HG03469 (cell line): Measurements from ENCODE around the gene OR1Q1.
"Not testable (repeated sequence)": the region's sequence is repeated elsewhere in the genome, so short reads cannot be mapped to it uniquely, and the experiment has no call there.

ENCODE experiments used
- ATAC-seq: cut with Tn5 transposase; IDR thresholded peaks from one replicate; pipeline ENCODE4 v1.9.1; 2021; ENCODE audit warnings: mild to moderate bottlenecking, moderate library complexity, moderate number of reproducible peaks; ENCODE audit not compliant: unreplicated experiment

The OR1Q1 gene, protein sequence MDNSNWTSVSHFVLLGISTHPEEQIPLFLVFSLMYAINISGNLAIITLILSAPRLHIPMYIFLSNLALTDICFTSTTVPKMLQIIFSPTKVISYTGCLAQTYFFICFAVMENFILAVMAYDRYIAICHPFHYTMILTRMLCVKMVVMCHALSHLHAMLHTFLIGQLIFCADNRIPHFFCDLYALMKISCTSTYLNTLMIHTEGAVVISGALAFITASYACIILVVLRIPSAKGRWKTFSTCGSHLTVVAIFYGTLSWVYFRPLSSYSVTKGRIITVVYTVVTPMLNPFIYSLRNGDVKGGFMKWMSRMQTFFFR

DNA sequence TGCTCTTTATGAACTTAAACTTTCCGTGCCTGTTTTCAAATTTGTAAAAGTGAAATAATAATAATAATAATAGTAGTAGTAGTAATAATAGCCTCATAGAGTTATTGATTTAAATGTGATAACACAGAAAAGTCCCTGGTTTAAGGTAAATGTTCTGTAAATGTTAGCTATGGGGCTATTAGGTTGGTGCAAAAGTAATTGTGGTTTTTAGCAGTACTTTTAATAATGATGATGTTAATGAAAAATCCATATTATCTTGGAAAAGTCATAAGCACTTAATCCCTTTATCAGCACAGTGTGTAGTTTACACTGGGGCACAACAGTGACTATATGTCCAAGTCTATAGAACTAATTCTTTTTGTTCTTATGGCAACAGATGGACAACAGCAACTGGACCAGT lies at the start of gene OR1Q1:
TSS of gene OR1Q1 (plus strand) at position 377 of the 400 bp plus-strand sequence. CDS start at position 377, 0 bp downstream.
- ATAC-seq = no peak

DNA sequence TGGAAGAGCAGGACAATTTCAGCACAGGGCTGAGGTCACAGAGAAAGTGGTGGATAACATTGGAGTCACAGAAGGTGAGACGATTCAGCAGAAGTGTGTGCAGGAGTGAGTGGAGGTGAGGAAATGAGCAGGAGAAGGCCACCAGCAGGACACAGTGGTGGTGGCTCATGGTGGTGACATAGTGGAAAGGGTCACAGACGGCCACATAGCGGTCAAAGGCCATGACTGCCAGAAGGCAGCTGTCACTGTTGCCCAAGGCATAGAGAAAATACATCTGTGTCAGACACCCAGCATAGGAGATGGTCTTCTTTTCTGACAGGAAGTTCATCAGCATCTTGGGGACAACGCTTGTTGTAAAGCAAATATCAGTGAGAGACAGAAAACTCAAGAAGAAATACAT lies 46.6 kb upstream of the OR1Q1 start:
- no peak for ATAC-seq

DNA sequence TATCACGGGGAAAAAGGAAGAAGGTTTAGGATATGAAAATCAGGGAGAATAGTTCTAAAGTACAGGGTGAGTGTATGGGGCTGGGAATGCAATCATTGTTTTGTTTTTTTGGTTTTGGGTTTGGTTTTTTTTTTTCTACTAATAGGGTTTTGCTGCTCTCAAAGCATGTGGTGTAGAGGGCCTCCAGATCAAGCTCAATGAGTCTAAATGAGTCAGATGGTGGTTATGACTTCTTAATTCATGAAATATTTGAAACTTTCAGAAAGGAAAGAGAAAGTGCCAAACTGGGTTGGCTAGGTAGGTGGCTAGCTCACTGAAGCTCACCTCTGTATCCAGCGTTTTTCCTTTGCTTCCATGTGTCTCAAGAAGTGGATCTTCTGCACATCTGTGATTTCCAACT lies 42.1 kb upstream of the OR1Q1 start:
- ATAC-seq = no peak

DNA sequence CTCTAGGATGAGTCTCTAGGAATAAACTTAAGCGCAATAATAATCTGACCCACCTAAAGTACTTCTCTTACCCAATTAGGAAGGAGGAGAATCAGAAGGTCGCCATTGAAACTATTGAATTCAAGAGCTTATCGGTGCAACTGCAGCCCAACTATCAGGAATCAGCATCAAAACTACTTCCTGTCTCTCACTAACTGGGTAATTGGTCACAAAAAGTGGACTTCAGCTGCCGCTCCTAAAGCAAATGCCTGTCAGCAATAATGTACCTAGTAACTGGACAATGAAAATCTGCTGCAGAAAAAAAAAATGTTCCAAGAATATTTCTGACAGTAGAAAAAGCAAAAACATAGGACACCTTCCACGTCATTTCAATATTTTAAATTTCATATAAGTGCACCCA lies 34.7 kb upstream of the OR1Q1 start:
- no peak for ATAC-seq

DNA sequence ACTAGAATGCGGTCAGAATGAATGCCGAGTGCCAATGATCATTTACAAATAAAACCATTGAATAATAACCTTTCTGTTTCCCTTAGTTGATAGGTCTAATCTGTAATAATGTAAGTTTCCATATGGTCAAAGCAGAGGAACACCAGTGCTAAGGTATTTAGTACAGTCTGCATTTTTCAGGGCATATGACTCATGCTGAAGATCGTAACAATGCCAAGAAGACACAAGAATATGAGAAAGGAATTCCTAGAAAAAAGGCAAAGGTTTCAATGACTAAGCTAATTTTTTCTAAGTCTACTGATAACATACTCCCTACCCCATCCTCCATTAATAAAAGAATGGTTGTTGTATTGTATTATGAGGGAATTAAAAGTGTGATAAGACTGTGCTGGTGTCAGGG lies 34.2 kb upstream of the OR1Q1 start:
- no peak for ATAC-seq

DNA sequence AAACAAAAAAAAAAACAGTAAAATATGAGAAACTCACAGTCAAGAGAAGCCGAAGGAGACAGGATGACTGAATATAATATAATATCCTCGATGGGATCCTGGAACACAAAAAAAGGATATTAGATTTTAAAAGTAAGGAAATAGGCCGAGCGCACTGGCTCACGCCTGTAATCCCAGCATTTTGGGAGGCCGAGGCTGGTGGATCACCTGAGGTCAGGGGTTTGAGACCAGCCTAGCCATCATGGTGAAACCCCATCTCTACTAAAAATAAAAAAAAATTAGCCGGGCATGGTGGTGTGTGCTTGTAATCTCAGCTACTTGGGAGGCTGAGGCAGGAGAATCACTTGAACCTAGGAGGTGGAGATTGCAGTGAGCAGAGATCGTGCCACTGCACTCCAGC lies 31.3 kb upstream of the OR1Q1 start, which contains the start of gene OR1L8:
TSS of gene OR1L8 (minus strand) at position 101 of the 400 bp plus-strand sequence. CDS start 14,907 bp downstream, outside the sequence.
- not testable (repeated sequence) for ATAC-seq

DNA sequence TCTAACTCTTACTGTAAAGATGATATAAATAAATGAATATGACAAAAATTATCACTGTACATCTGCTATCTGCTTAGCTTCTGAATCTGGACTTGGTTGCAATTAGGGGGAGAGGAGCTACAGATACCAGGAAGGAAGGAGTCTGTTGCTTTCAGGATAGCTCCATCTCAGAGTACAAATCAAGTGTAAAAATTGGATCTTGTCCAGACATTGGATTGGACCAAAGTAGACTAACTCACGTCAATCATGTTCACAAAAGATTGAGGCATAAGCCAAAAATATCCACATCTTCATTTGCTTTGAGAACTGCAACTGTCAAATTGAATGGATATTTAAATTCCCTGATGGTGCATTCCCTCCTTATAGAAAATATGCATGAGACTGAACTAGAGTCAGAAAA lies 8.8 kb upstream of the OR1Q1 start:
- ATAC-seq = no peak

DNA sequence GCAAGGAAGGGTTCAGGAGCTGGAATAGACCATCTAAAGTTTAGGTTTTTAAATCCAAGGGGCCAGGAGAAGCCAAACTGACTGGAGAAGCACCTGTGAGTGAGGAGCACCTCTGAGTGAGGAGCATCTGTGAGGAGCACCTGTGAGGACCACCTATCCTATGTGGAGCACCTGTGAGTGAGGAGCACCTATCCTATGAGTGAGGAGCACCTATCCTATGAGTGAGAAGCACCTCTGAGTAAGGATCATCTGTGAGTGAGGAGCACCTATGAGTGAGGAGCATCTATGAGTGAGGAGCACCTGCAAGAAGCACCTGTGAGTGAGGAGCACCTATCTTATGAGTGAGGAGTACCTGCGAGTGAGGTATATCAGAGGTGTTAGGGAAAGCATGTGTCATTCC lies 8.0 kb upstream of the OR1Q1 start:
- ATAC-seq = no peak

DNA sequence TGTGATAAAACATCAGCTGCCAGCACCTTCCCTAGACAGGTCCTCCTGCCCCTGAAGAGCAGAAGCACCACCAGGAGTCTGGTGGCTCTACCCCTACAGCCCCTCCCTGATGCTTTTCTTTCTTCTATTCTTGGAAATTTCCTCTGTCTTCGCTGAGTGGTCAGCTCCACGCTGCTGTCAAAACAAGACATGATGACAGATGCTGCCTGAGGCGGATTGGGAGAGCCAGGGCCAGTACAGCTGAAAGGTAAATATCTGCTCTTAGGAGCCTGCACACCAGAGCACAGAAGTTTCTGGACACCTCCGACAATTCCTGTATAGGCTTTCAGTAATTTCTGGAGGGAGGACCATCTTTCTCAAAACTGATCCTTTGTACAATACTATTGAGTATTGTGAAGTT lies 4.7 kb upstream of the OR1Q1 start:
- no peak for ATAC-seq

DNA sequence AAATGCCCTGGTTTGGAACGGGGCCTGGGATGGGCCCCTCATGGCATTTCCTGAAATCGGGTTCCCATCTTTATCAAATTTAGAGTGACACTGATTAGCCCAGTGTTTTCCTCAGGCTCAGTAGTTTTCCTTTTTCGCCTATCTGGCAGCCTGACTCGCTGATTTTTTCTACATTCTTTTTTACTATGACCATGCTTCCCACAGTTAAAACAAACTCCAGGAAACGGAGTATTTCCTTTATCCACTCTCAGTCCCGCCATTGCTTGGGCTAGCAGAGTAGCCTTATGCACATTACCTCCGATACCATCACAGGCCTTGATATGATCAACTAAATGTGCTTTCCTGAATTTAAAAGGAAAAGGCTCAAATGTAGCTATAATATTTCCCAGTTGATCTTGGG lies 5.5 kb downstream of the OR1Q1 start:
- ATAC-seq = no peak

DNA sequence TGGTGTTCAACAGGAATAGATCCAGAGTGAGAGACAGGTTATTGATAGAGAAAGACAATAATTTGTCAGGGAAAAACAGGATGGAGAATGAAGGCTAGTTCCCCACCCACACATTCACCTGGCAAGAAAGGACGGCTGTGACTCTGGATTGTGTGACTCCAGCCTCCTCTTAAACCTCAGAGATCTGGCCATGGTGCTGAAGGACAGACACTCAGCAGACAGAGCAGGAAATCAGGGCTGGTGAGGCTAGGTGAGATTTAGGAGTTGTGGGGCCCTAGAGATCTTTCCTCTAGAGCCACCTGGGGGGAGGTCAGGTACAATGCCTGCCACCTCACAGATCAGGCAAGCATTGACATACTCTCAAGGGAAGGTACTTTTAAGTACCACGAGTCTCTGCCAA lies 27.7 kb downstream of the OR1Q1 start:
- ATAC-seq = no peak

DNA sequence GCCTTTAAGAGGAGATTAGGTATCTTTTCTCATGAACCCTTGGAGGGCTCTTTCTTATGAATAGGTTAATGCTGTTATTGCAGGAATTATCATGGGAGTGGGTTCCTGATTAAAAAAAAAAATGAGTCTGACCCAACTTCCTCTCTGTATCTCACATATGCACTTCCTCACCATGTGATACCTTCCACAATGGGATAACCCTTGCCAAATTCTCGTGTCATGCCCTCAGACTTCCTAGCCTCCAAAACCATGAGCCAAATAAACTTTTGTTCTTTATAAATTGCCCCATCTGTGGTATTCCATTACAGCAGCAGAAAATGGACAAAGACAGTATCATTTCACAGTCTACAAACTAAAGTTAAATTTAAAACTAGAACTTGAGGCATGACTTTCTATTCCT lies 41.8 kb downstream of the OR1Q1 start:
- ATAC-seq = no peak

DNA sequence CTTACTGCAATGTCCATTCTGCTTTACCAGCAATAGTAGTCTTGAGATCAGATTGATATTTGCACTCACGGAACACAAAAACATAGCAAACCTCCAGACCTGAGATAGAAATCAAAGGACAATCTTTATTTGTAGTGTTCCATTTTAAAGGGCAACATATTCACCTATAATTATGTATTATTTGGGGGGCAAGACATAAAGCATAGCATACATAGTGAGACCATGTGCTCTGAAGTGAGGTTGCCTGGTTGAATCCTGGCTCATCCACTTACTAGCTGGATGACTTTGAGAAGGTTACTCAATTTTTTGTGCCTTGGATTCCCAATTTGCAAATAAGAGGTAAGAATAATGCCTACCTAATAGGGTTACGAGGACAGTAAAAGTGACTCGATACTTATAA lies 43.0 kb downstream of the OR1Q1 start, which contains the start of gene OR1B1:
TSS of gene OR1B1 (minus strand) at position 101 of the 400 bp plus-strand sequence.
- ATAC-seq = no peak

DNA sequence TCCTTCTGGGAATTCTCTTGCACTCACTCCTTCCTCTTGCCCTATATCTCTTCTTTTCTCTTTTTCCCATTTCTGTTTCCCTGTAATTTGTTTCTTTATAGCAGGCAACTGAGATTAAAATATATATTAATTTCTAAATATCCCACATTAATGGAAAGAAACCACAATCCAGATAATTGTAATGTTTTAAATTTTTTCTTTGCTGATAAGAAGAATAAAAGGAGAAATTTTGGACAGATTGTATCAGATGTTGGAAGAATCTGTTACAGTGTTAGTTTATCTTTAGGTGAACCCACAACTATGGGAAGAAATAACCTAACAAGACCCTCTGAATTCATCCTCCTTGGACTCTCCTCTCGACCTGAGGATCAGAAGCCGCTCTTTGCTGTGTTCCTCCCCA lies 46.9 kb downstream of the OR1Q1 start, which contains the start of gene OR1L1:
TSS of gene OR1L1 (plus strand) at position 301 of the 400 bp plus-strand sequence. CDS start at position 301, 0 bp downstream.
- ATAC-seq = no peak
